ENCODE measurements around the gene C1R.

DNA sequence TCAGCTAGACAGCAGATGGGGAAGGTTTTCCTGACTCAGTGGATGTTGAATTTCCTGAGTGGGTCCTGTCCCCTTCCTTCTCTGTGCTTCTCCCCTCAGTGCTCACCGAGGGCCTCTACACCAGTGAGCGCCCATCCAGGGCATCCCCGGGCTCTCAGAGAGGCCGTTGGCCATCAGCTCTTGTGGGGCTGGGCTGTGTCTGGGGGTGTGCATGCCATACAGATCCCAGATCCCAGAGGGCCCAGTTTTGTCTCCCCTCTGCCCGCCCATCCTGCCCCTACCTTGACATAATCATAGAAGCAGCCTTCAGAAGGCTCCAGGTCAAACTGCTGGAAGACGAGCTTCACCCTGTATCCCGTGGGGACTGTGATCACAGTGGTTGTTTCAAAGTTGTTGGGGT is 1.1 kb downstream of the C1R start:
- TF ChIP-seq CTCF (IDR thresholded peaks at IDR 0.05 in 4 of 5, conservative IDR thresholded peaks at IDR 0.05 in 1 of 5) (no peak), POLR2A (IDR thresholded peaks at IDR 0.05) (no peak)

Measured in gastrocnemius medialis (tissue), 4 donors.